Activated CD4-positive, alpha-beta T cell treated with anti-CD3 and anti-CD28 coated beads for 1 hour (primary cell): Measurements from ENCODE around the gene ILDR2.

ENCODE experiments used
- DNase-seq: peaks from one replicate; pipeline ENCODE4 v3.0.0-alpha.2; 2020

Gene ILDR2

GRCh38 chr1:166975361-166976129 lies at the start of gene ILDR2:
ILDR2 (minus strand) TSS chr1:166975540; CDS start chr1:166975268, 272 bp downstream.
- DNase-seq, result peak; percentile 38

GRCh38 chr1:167022384-167022783 lies 47.0 kb upstream of the ILDR2 start:
- DNase-seq, result no peak

GRCh38 chr1:167016100-167016750 lies 40.9 kb upstream of the ILDR2 start:
- DNase-seq, result no peak

- no peak for DNase-seq
These were observed 38.0 kb upstream of the ILDR2 start for GRCh38 chr1:167013108-167013929.

- DNase-seq, result no peak
These were observed 37.2 kb upstream of the ILDR2 start for GRCh38 chr1:167012570-167012969.

GRCh38 chr1:167011560-167012191 lies 36.3 kb upstream of the ILDR2 start:
- DNase-seq, result no peak

GRCh38 chr1:167003711-167004110 lies 28.4 kb upstream of the ILDR2 start:
- DNase-seq, result no peak

GRCh38 chr1:167002354-167002753 lies 27.0 kb upstream of the ILDR2 start:
- no peak for DNase-seq

GRCh38 chr1:167000546-167000945 lies 25.2 kb upstream of the ILDR2 start:
- no peak for DNase-seq

- DNase-seq, result no peak
These were observed 24.2 kb upstream of the ILDR2 start for GRCh38 chr1:166999500-167000055.

- DNase-seq, result no peak
These were observed 23.7 kb upstream of the ILDR2 start for GRCh38 chr1:166999075-166999474.

- DNase-seq, result no peak
These were observed 13.7 kb upstream of the ILDR2 start, which contains the start of gene MAEL for GRCh38 chr1:166988974-166989515. MAEL (plus strand) TSS chr1:166989280; CDS start chr1:166989353, 73 bp downstream.

GRCh38 chr1:166981589-166981988 lies 6.2 kb upstream of the ILDR2 start:
- DNase-seq, result no peak

- no peak for DNase-seq
These were observed 5.5 kb upstream of the ILDR2 start for GRCh38 chr1:166980818-166981217.

- no peak for DNase-seq
These were observed 5.0 kb upstream of the ILDR2 start for GRCh38 chr1:166980383-166980782.

- DNase-seq, result no peak
These were observed 3.5 kb upstream of the ILDR2 start for GRCh38 chr1:166978821-166979220.

- no peak for DNase-seq
These were observed 2.6 kb upstream of the ILDR2 start for GRCh38 chr1:166977951-166978350.

- DNase-seq, result no peak
These were observed 544 bp downstream of the ILDR2 start for GRCh38 chr1:166974647-166975345.

- DNase-seq, result no peak
These were observed 2.5 kb downstream of the ILDR2 start for GRCh38 chr1:166972826-166973225.

GRCh38 chr1:166972193-166972592 lies 3.1 kb downstream of the ILDR2 start:
- DNase-seq, result no peak

GRCh38 chr1:166971252-166971651 lies 4.1 kb downstream of the ILDR2 start:
- DNase-seq, result no peak
